Natural killer cell (primary cell): Measurements from ENCODE around the gene KANK4. TPM values are rescaled to one million over a fixed set of nuclear protein-coding genes. Genes with fewer than 3 reads are reported as not detected.

ENCODE experiments used
- ATAC-seq, 3 donors: fragments of 150-1000 bp in 2 of 3; fragments of 200-7000 bp in 1 of 3; cut with Tn5 transposase; 1 replicate in 1 of 3; 2 replicates in 2 of 3; pipeline ENCODE4 v1.10.0; 2021; ENCODE audit warnings: mild to moderate bottlenecking in 2 of 3, moderate library complexity in 2 of 3
- DNase-seq, 2 donors: peaks; one replicate each; pipeline versions ENCODE4 v3.0.0 to v3.0.0-alpha.2; 2013 to 2021; ENCODE audit warnings: mixed read lengths in 1 of 2
- H3K27ac ChIP-seq: one replicate; pipeline ENCODE4 v1.5.1; 2013; ENCODE audit warnings: mild to moderate bottlenecking, low read length
- H3K27me3 ChIP-seq: one replicate; pipeline ENCODE4 v1.6.1; 2013; ENCODE audit warnings: low read length; ENCODE audit not compliant: control insufficient read depth, insufficient read depth
- H3K36me3 ChIP-seq: one replicate; pipeline ENCODE4 v1.6.1; 2013; ENCODE audit warnings: low read length; ENCODE audit not compliant: control insufficient read depth, insufficient read depth
- H3K4me1 ChIP-seq: one replicate; pipeline ENCODE4 v1.6.1; 2013; ENCODE audit warnings: low read length; ENCODE audit not compliant: control insufficient read depth, insufficient read depth
- H3K4me3 ChIP-seq: one replicate; pipeline ENCODE4 v1.5.1; 2013; ENCODE audit warnings: low read length
- H3K9me3 ChIP-seq: one replicate; pipeline ENCODE4 v1.6.1; 2013; ENCODE audit warnings: low read length; ENCODE audit not compliant: control insufficient read depth, insufficient read depth
- H3K27ac Mint-ChIP-seq, 2 donors: one replicate each; pipeline ENCODE4 v1.8.0; 2022; ENCODE audit warnings: mild to moderate bottlenecking in 2 of 2, mixed read lengths in 2 of 2, moderate library complexity in 1 of 2
- H3K27me3 Mint-ChIP-seq, 2 donors: one replicate each; pipeline ENCODE4 v1.8.0; 2022; ENCODE audit warnings: low read depth in 2 of 2, mixed read lengths in 2 of 2
- H3K36me3 Mint-ChIP-seq: one replicate; pipeline ENCODE4 v1.8.0; 2022; ENCODE audit warnings: mixed read lengths
- H3K4me1 Mint-ChIP-seq, 2 donors: one replicate each; pipeline ENCODE4 v1.8.0; 2022; ENCODE audit warnings: mixed read lengths in 2 of 2
- H3K4me3 Mint-ChIP-seq: one replicate; pipeline ENCODE4 v1.8.0; 2022; ENCODE audit warnings: mild to moderate bottlenecking, moderate library complexity, mixed read lengths
- H3K9me3 Mint-ChIP-seq, 2 donors: one replicate each; pipeline ENCODE4 v1.8.0; 2022; ENCODE audit warnings: mixed read lengths in 2 of 2
- CTCF ChIP-seq: fragments of 200-600 bp; IDR thresholded peaks from one replicate; pipeline ENCODE4 v1.8.0; 2022; ENCODE audit warnings: antibody characterized with exemption
- WGBS: methylation state at CpG from one replicate; pipeline ENCODE4 v1.1.7; 2013; ENCODE audit warnings: missing lambda C conversion rate; ENCODE audit not compliant: insufficient coverage; 5-methylcytosine and 5-hydroxymethylcytosine counted together
- intact Hi-C: fragments of 100-400 bp; cut with micrococcal nuclease; formaldehyde crosslinking; loops from one replicate; pipeline ENCODE4 v1.14.2; 2022
- total RNA-seq, 4 donors: library from RNA; stranded (reverse); fragments of 120-200 nt in 1 of 4; gene quantifications; one replicate each; pipeline versions ENCODE4 v1.2.3 to v1.2.4, GENCODE V29; 2013 to 2022

KANK4 gene
- total RNA-seq, 3 donors from 2014 or later (not counting 1 experiment from before 2014, with no cell fraction given) = not detected

- H3K4me1 ChIP-seq = no peaks in the 10 kb centered on the region
- Mint-ChIP-seq H3K4me1 (no peaks in the 10 kb centered on the region), H3K9me3 (no peaks in the 10 kb centered on the region), H3K27me3 (peaks cover 29 to 40% of the 10 kb centered on the region in 2 donors), H3K4me3 (no peak overlapping the region), H3K27ac (no peak overlapping the region), H3K36me3 (no peaks in the 10 kb centered on the region)
- no peaks in the 10 kb centered on the region for H3K36me3 ChIP-seq
- no peak for DNase-seq
- no peaks in the 10 kb centered on the region for H3K27me3 ChIP-seq
- no peaks in the 10 kb centered on the region for H3K9me3 ChIP-seq
- no peak for ATAC-seq
- intact Hi-C loops = no loop called here
- H3K4me3 ChIP-seq = no peak overlapping the region
- no peak overlapping the region for H3K27ac ChIP-seq
- WGBS = 78% methylated on average over 3 of the region's 3 CpGs
- no peak for TF ChIP-seq CTCF
Observed at GRCh38 chr1:62321446-62321845, 2.2 kb upstream of the KANK4 start.

GRCh38 chr1:62318320-62318755 lies 896 bp downstream of the KANK4 start:
- WGBS = 29% methylated on average over 27 of the region's 27 CpGs
- no peak for ATAC-seq
- no peaks in the 10 kb centered on the region for H3K4me1 Mint-ChIP-seq
- H3K36me3 Mint-ChIP-seq = no peaks in the 10 kb centered on the region
- no peak for DNase-seq
- H3K27me3 Mint-ChIP-seq = peaks cover 26 to 44% of the 10 kb centered on the region in 2 donors
- no peak overlapping the region for H3K27ac Mint-ChIP-seq
- no peaks in the 10 kb centered on the region for H3K4me1 ChIP-seq
- H3K9me3 ChIP-seq = no peaks in the 10 kb centered on the region
- intact Hi-C loops = no loop called here
- no peaks in the 10 kb centered on the region for H3K36me3 ChIP-seq
- no peak for TF ChIP-seq CTCF
- H3K4me3 ChIP-seq = no peak overlapping the region
- H3K4me3 Mint-ChIP-seq = no peak overlapping the region
- no peaks in the 10 kb centered on the region for H3K9me3 Mint-ChIP-seq
- no peaks in the 10 kb centered on the region for H3K27me3 ChIP-seq
- H3K27ac ChIP-seq = no peak overlapping the region

- WGBS = 93% methylated on average over 9 of the region's 9 CpGs
- Histone ChIP-seq H3K4me3 (no peak overlapping the region), H3K4me1 (no peaks in the 10 kb centered on the region), H3K27ac (no peak overlapping the region), H3K27me3 (no peaks in the 10 kb centered on the region), H3K9me3 (no peaks in the 10 kb centered on the region), H3K36me3 (no peaks in the 10 kb centered on the region)
- TF ChIP-seq CTCF = no peak
- intact Hi-C loops = no loop called here
- no peaks in the 10 kb centered on the region for H3K9me3 Mint-ChIP-seq
- H3K4me3 Mint-ChIP-seq = no peak overlapping the region
- no peak overlapping the region for H3K27ac Mint-ChIP-seq
- H3K36me3 Mint-ChIP-seq = no peaks in the 10 kb centered on the region
- peaks cover 28 to 43% of the 10 kb centered on the region in 2 donors for H3K27me3 Mint-ChIP-seq
- DNase-seq (no peak), ATAC-seq (no peak)
- no peaks in the 10 kb centered on the region for H3K4me1 Mint-ChIP-seq
Observed at GRCh38 chr1:62317021-62317768, 2.0 kb downstream of the KANK4 start.

- Mint-ChIP-seq H3K4me1 (no peaks in the 10 kb centered on the region), H3K4me3 (no peak overlapping the region), H3K27ac (no peak overlapping the region), H3K36me3 (no peaks in the 10 kb centered on the region), H3K9me3 (no peaks in the 10 kb centered on the region), H3K27me3 (peaks cover 27 to 39% of the 10 kb centered on the region in 2 donors)
- H3K27me3 ChIP-seq = no peaks in the 10 kb centered on the region
- H3K9me3 ChIP-seq = no peaks in the 10 kb centered on the region
- no peaks in the 10 kb centered on the region for H3K4me1 ChIP-seq
- H3K27ac ChIP-seq = no peak overlapping the region
- intact Hi-C loops = no loop called here
- H3K36me3 ChIP-seq = no peaks in the 10 kb centered on the region
- 90% methylated on average over 3 of the region's 3 CpGs for WGBS
- no peak for ATAC-seq
- no peak for TF ChIP-seq CTCF
- no peak overlapping the region for H3K4me3 ChIP-seq
- no peak for DNase-seq
Observed at GRCh38 chr1:62316135-62316534, 3.1 kb downstream of the KANK4 start.
